ENCODE measurements around the gene APBA2.

- TF ChIP-seq POLR2AphosphoS5 (IDR thresholded peaks at IDR 0.05), result no peak
- TF ChIP-seq CTCF (IDR thresholded peaks at IDR 0.05), result no peak
- TF ChIP-seq POLR2A (IDR thresholded peaks at IDR 0.05), result no peak
Measured at GRCh38 chr15:28986726-28987125, 101.0 kb downstream of the APBA2 start.
